Skeletal muscle cell (primary cell): ENCODE results near the gene SDR39U1.

Experiments
- DNase-seq: peaks from one replicate; pipeline ENCODE4 v3.0.0-alpha.2; 2010; ENCODE audit warnings: low read depth
- H3K4me3 ChIP-seq: 2 replicates; pipeline ENCODE4 v1.5.1; 2011; ENCODE audit warnings: low read depth, mild to moderate bottlenecking, control low read depth, low read length, moderate library complexity

SDR39U1 gene

DNA sequence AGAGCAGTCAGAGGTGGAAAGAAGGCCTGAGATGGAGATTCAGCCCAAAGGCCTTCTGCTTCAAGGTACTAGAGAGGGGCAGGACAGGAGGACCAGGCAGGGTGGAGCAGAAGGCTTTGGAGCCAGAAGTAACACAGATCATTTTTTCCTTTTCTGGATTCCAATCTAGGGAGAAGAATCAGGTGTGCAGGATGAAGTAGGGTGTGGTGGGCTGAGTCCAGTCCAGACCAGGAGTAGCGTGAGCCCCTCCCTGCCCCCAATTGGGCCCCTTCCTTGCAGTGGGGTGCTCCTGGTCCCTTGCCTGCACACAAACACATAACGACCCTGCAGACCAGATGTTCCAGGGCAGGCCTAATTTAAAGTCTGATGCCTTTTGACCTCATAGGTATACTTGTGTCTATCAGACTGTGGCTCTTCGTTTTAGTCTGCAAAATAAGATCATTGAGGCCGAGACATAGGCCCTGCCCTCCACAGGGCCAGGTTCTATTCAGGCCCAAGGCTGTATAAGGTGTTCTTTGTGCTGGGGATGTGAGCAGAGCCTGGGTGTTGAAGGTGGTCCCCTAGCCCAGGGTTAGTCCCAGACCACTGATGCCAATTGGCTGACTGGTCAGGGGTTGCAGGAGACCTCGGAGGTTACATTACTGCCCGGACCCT, 44.8 kb downstream of the SDR39U1 start:
- H3K4me3 ChIP-seq, result no peak overlapping the region
- DNase-seq, result no peak

DNA sequence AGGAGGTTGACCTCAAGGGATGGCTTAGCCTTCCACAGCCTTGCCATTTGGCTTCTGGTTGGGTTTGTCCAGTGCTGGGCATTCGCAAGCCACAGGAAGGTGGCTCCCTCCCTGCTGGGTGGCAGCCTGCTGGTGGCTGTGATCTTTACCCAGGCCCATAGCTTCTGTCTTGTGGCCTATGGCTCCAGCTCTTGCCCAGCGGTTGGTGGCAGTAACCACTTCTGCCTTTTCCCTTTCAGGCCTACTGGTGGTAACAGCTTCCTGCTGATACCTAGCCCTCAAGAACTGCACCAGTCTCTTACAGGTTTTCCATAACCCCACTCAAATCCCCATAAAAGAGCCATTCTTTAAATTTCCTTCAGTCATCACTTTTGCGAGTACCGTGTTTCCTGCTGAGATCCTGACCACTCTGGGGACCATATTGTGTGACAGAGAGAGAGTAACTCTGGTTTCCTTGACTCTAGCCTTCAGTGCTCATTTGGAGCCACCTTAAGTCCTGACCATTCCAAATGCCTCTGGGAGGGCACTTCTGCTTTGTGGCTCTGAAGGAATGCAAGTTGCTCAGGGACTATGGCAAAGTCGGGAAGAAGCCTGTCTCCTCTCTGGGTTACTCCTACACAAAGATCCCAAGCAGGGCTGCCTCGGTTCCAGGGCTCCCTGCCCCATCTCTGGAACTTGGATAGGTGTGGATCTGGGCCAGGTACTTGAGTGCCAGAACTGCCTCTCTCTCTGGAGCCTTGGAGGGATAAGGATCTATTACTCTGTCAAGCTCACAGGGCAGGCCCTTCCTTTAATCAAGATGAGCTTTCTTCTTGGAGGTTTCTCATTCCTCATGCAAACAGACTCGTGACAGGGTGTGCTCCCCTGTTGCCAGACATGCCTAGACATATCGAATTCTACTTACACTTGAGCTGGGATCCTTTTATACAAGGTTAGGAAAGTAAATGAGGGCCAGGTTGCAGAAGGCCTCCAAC, 46.7 kb downstream of the SDR39U1 start:
- no peak for DNase-seq
- H3K4me3 ChIP-seq, result no peak overlapping the region

DNA sequence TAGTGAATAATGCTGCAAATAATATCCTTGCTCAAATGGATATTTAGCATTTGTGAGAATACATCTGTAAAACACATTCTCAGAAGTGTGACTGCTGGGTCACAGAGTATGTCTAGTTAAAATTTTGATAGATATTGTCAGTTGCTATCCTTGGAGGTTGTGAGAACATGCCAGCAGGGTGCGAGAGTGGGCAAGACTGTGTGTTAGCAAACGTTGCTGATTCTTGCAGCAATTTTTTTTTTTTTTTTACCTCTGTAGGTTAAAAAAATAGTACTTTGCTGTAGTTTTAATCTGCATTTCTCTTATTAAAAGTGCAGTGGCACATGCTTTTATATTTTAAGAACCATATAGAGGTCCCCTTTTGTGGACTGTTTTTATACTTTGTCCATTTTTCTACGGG, 48.3 kb downstream of the SDR39U1 start:
- DNase-seq, result no peak
- H3K4me3 ChIP-seq, result no peak overlapping the region

DNA sequence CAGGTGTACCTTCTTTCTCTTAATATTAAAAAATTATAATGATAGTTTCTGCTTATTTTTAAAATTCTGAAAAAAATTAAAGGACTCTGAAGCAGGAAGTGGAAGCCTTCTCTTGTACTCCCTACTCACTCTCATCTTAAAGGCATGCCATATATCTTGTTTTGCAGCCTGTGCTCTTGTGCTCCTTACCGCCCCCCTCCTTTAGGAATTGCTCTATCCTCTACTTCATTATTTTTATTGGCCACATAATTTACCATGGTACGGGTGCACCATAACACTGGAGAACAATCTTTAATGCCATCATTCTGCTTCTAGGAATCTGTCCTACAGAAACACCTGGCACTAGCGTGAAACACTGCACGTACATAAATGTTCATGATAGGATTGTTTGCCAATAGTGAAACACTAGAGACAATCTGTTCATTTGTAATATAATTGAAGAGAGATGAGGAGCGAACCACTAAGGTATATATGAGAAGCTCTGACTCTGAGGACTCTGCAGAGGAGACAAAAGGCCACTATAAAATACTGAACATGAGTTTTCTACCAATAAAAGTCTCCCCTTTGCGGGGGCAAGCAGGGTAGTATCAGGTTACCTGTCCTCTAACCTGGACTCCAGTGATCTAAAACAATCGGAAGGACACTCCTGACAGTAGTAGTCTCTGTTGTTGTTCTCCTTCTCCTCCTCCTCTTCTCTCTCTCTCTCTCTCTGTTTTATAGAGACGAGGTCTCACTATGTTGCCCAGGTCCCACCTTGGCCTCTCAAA, 50.1 kb downstream of the SDR39U1 start:
- DNase-seq, result peak; percentile 30
- H3K4me3 ChIP-seq, result no peak overlapping the region

DNA sequence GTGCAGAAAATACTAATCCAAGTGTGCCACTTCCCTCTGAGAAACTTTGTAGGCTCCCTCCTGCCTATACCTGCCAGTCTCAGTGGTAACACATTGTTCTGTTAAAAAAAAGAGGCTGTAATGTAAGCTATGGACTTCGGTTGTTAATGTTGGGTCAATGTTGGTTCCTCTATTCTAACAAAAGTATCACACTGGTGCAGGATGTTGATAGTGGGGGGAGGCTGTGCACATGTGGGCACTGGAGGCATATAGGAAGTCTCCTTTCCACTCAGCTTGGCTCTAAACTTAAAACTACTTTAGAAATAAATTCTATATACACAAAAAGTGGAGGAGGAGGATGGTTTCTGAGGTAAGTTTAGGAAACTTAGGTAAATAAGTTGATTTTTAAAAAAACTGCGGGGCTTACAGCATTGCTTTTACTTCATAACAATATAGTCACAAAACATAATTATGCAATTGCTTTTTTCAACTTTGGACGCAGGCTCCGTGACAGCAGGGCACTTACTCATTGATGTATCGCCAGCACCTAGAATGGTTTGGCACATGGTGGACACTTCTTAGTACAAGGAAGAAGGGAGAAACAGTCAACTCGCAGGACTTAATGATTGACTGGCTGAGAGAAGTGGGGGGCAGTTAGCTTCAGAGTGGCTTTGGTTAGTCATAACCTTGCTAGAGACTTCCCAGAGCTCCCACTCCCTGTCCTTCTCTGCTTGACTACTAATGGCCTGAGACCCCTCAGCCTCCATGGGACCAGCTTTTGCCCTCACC, 51.7 kb downstream of the SDR39U1 start:
- no peak overlapping the region for H3K4me3 ChIP-seq
- no peak for DNase-seq
